ENCODE results near the gene CALCOCO1. TPM values are rescaled to one million over a fixed set of nuclear protein-coding genes. Genes with fewer than 3 reads are reported as not detected.

The CALCOCO1 gene
- total and polyA plus RNA-seq, 2 donors: 85.4 to 280 TPM

DNA sequence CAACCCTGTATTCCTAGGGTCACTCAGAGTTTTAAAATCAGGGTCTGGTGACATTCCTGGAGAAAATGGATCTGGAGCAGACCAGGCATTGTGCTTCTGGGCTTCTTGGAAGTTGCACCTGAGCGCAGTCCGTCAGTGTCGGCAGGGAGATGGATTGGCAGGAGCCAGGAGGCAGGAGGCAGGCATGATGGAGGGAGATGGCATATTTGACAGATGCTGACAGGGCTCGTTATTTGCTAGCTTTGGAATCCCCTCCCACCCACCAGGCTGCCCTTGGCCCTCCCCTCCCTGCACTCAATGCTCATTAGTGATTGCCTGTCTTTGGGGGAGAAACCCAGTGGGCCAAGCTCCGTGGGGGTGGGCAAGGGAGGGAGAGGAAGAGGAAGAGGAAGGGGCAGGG is 19.8 kb upstream of the CALCOCO1 start:
- H3K4me1 ChIP-seq (ENCODE audit: insufficient read depth): no peaks in the 10 kb centered on the region
- H3K36me3 ChIP-seq (ENCODE audit: insufficient read depth): no peaks in the 10 kb centered on the region
- no peak for DNase-seq (ENCODE audit: extremely low spot score)
- WGBS: 39% methylated on average over 5 of the region's 5 CpGs
- no peak overlapping the region for H3K27ac ChIP-seq (ENCODE audit: low read depth)
- H3K4me3 ChIP-seq (ENCODE audit: low read depth, low read length): no peak overlapping the region

DNA sequence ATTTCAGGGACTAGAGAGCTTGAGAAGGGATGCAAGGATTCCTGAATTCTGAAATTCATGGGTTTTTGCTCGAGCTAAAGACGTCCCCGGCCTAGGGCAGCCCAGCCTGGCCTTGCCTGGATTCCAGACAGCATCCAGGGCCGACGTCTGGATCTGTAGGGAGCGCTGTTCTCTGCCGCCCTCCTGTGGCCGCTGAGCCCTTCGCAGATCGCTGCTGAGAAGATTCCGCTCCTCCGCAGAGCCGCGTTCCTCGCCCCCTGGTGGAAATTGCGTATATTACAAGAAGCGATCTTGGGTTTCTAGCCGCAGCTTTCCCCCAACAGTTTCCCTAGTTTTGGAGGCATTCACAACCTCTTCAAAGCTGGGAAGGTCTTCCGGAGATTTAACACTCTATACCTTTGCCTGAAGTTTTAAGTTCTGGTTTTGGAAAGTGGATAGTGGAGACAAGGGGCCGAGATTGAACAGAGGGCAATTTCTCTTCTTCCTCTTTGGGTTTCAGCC is 19.4 kb upstream of the CALCOCO1 start:
- under 1% methylated on average over 20 of the region's 20 CpGs for WGBS
- Histone ChIP-seq H3K4me3 (ENCODE audit: low read depth, low read length) (no peak overlapping the region), H3K27ac (ENCODE audit: low read depth) (no peak overlapping the region), H3K4me1 (ENCODE audit: insufficient read depth) (no peaks in the 10 kb centered on the region), H3K36me3 (ENCODE audit: insufficient read depth) (no peaks in the 10 kb centered on the region)
- DNase-seq (ENCODE audit: extremely low spot score): peak; percentile 74

DNA sequence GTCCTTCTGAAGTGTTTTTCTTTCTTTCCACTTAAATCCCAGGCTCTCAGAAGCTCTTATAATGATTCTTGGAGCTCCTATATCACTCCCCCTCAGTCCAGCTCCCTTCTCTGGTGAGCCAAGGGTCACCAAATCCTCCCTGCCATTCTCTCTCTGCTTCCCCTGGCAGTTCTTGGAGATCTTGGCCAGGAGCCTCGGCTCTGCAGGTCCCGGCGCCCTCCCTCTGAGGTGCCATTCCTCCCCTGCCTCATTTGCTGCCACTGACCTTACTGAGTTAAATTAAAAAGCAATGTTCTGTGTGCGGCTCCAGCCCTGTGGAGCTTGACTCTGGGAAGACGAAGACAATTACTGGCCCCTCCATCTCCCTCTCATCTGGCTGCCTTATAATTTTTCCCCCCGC is 17.5 kb upstream of the CALCOCO1 start:
- no peaks in the 10 kb centered on the region for H3K4me1 ChIP-seq (ENCODE audit: insufficient read depth)
- DNase-seq (ENCODE audit: extremely low spot score): no peak
- no peak overlapping the region for H3K4me3 ChIP-seq (ENCODE audit: low read depth, low read length)
- H3K36me3 ChIP-seq (ENCODE audit: insufficient read depth): no peaks in the 10 kb centered on the region
- WGBS: 63% methylated on average over 6 of the region's 6 CpGs
- no peak overlapping the region for H3K27ac ChIP-seq (ENCODE audit: low read depth)

DNA sequence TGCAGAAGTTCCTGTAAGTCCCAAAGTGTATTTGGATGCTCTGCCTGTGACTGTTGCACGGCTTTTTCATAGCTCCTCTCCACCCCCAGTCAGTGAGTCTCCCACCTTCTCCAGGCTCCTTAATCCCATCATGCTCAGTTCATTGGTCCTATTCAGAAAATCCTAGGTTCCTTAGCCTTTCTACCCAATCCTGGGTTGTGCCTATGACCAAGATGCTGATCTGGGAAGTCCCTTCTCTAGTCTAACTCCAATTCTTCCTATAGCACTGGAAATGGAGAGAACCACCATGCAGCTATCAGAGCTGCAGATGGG is 16.8 kb upstream of the CALCOCO1 start:
- H3K36me3 ChIP-seq (ENCODE audit: insufficient read depth): no peaks in the 10 kb centered on the region
- 84% methylated on average over 1 of the region's 1 CpG for WGBS
- H3K4me1 ChIP-seq (ENCODE audit: insufficient read depth): no peaks in the 10 kb centered on the region
- H3K4me3 ChIP-seq (ENCODE audit: low read depth, low read length): no peak overlapping the region
- DNase-seq (ENCODE audit: extremely low spot score): no peak
- H3K27ac ChIP-seq (ENCODE audit: low read depth): no peak overlapping the region

DNA sequence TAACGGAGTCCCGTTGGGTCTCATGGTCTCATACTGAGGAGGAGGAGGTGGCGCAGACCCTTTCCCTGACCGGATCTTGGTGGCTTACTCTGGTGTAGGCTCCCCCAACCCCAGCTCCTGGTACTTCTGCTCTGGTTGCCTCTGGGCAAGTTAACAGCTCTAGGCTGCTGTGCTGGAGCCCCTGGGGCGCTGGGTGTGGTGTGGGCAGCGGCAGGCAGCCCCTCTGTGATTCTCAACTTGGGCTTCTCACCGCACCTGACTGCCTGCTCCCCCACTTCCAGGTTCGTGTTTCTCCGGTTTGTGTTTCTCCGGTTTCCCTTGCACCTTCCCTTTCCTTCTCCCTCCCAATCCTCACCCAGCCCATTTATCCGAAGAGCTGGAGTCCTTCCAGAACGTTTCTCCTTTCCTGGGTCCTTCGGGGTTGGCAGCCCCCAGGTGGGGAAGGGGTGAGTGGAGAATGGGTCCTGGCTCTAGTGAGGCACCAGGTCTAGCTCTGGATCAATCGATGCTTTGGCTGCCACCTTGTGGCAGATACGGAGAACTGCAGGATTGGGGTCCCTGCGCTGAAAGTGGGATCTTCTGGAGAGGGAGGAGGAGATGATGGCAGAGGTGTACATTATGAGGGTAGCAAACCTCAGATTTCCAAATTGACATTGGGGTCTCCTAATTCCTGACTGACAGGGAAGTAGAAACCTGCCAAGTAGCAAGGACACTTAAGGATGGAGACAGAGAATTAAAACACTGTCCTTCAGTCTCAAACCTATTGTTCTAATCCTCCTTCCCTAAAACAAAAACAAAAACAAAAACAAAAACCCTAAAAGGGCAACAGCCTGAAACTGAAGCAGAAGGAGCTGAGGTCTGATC is 16.2 kb upstream of the CALCOCO1 start:
- Histone ChIP-seq H3K4me1 (ENCODE audit: insufficient read depth) (no peaks in the 10 kb centered on the region), H3K27ac (ENCODE audit: low read depth) (no peak overlapping the region), H3K36me3 (ENCODE audit: insufficient read depth) (no peaks in the 10 kb centered on the region), H3K4me3 (ENCODE audit: low read depth, low read length) (no peak overlapping the region)
- 20% methylated on average over 16 of the region's 16 CpGs for WGBS
- DNase-seq (ENCODE audit: extremely low spot score): no peak

DNA sequence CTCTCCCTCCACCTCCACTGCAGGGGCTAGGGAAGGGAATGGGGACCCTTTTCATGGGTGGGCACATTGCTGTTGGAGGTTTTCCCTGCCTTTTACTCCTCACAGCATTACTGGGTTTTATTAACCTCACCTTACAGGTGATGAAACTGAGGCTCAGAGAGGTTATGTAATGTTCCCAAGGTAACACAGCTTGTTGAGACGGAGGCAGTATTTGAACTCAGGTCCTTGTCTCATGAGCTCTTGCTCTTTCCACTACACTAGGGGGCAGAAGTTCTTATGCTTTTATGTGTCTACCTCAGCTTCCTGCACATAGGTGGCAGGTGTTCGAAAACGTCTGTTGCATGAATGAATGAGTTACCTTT is 12.9 kb upstream of the CALCOCO1 start:
- Histone ChIP-seq H3K4me3 (ENCODE audit: low read depth, low read length) (no peak overlapping the region), H3K4me1 (ENCODE audit: insufficient read depth) (no peaks in the 10 kb centered on the region), H3K36me3 (ENCODE audit: insufficient read depth) (no peaks in the 10 kb centered on the region), H3K27ac (ENCODE audit: low read depth) (no peak overlapping the region)
- DNase-seq (ENCODE audit: extremely low spot score): no peak
- 75% methylated on average over 3 of the region's 3 CpGs for WGBS

DNA sequence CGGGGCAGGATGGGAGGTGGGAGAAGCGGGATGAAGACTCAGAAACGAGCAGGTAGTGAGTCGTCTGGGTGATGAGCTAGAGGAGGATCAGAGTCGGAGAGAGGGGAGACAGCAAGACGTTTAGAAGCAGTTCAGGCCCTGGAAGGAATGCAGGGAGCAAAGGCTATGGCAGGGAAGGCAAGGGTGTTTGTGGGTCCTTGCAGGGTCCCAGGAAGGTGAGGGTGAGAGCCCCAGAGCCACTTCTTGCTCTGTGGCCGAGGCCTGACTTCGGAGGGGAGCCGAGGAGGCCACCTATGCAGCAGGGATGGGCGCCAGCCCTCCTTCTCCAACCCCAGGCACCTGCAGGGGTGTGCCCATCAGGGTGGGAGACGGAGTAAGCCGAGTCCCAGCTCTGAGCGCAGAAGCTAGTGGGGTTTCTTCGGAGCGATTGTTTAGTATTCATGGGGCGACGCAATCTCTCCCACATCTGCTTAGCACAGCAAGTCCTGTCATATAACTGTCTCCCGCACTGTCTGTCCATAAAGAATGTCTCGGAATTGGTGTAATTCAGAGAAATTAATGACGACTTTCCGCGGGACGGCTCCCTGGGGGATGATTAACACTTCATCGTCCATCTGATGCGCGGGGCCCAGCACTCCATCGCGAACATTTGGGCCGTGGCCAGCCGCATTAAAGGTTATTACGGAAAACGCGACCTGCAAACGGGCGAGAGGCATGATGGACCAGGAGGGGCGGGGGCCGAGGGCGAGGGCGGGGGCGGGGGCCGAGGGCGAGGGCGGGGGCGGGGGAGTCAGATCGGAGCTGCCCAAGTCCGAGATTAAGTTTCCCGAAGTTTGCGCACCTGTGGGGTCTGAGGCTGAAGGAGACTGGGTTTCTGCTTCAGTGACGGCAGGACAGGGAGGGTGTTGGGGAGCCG is 12.2 kb upstream of the CALCOCO1 start:
- Histone ChIP-seq H3K36me3 (ENCODE audit: insufficient read depth) (no peaks in the 10 kb centered on the region), H3K4me3 (ENCODE audit: low read depth, low read length) (no peak overlapping the region), H3K27ac (ENCODE audit: low read depth) (no peak overlapping the region), H3K4me1 (ENCODE audit: insufficient read depth) (no peaks in the 10 kb centered on the region)
- 6% methylated on average over 50 of the region's 50 CpGs for WGBS
- DNase-seq (ENCODE audit: extremely low spot score): no peak

DNA sequence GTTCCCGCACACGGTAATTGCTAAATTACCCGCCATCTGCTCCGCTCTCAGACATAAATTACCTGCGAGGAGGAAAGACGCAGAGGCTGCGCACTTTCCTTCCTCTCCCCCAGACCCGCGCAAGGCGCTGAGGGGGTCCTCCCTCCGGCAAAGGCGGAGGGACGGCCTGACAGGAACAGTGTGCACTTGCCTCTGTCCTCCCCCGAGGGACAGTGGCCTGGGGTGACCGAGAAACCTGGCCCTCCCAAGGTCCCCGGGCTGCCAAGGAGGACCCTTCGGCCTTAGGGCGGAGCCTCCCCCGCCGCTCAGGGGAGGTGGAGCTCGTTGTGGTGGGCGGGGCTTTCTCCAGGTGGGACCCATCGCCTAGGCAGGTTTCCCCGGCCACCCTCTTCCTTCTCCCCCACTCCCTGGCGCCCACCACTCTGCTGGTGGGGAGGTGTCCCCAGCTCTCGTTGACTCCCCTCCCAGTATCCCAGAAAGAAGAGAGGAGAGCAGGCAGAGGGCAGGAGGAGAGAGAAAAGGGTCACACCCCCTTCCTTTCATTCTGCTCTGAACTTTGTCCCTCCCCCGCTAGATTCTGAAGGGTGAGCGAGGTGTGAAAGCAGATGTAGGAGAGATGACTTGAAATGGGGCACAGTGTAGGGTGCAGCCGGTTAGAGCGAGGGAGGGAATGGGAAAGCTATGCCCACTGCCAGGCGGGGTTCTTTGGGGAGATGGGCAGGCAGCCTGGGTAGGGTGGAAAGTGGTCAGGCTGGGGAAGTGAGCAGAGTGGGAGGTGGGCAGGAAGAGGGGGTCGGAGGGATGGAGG is 11.4 kb upstream of the CALCOCO1 start:
- Histone ChIP-seq H3K27ac (ENCODE audit: low read depth) (no peak overlapping the region), H3K4me1 (ENCODE audit: insufficient read depth) (no peaks in the 10 kb centered on the region), H3K4me3 (ENCODE audit: low read depth, low read length) (no peak overlapping the region), H3K36me3 (ENCODE audit: insufficient read depth) (no peaks in the 10 kb centered on the region)
- 11% methylated on average over 32 of the region's 32 CpGs for WGBS
- DNase-seq (ENCODE audit: extremely low spot score): no peak

DNA sequence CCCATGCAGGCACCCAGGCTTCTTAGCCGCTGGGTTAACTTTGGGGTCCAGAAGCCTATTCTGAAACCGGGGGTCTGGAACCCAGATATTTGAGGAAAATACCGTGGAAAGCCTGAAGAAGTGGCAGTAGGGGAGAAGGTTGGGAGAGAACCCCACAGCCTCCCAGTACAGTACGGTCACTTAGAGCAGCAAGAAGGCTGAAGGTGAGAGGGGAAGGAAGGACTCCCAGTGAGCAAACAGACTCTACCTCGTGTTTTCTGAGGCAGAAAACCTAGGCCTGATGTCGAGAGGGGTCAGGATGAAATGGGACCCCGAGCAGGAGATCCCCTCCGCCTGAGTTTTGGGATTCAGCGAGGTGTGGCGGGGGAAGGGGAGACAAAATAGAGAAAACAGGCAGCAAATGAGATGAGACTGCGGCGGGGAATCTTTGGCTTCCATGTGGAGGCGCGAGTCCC is 10.7 kb upstream of the CALCOCO1 start:
- no peaks in the 10 kb centered on the region for H3K36me3 ChIP-seq (ENCODE audit: insufficient read depth)
- DNase-seq (ENCODE audit: extremely low spot score): no peak
- WGBS: 43% methylated on average over 14 of the region's 14 CpGs
- no peaks in the 10 kb centered on the region for H3K4me1 ChIP-seq (ENCODE audit: insufficient read depth)
- no peak overlapping the region for H3K27ac ChIP-seq (ENCODE audit: low read depth)
- no peak overlapping the region for H3K4me3 ChIP-seq (ENCODE audit: low read depth, low read length)

DNA sequence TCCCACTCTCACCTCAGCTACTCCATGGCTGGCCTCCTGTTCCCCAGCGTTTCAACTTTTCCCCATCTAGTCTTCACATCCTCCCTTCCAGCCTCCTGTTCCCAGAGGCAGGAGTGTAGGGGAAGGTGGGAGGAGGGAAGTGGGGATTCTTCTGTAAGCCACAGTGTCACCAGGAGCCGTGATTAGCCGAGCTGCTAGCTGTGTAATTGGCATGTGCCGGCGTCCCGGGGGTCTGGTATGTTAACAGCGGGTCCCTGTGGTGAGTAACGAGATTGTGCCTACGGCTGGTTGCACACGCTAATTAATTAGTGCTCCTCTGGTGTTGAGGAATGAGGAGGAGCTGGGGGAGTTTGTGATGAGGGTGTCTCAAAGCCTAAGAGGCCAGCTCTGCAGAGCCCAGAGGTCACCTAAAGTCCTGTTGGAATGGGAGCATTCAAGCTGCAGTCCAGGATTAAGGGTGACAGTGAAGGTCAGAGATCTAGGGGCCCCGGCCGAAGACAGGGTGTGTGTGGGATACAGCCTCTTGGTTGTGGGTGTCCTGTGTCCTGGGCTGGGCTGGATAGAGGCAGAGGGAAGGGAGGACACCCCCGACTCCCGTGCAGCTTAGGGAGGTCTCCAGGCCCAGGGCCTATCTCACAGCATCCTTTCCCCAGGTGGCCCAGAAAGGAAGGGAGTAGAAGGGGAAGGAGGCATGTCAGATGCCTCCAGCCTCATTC is 10.0 kb upstream of the CALCOCO1 start:
- H3K4me3 ChIP-seq (ENCODE audit: low read depth, low read length): no peak overlapping the region
- WGBS: 68% methylated on average over 14 of the region's 14 CpGs
- DNase-seq (ENCODE audit: extremely low spot score): no peak
- no peak overlapping the region for H3K27ac ChIP-seq (ENCODE audit: low read depth)
- H3K36me3 ChIP-seq (ENCODE audit: insufficient read depth): no peaks in the 10 kb centered on the region
- no peaks in the 10 kb centered on the region for H3K4me1 ChIP-seq (ENCODE audit: insufficient read depth)

DNA sequence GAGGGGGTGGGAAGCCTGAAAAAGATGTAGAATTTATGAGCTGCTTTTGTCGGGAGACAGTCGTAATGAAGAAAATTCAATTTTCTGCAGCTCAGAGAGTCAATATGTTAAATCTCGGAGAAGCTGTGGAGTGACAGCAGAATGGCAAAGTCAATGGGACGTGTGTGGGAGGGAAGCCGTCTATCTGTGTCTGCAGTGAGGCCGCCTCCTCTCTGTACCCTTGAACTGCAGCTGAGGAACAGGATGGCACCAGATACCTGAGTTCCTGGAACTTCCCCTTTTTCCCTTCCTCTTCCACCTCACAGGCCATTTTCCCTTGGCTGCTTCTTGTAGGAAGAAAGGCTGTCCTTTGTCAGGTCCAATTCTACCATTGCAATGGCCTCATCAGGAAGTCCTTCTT is 9.3 kb upstream of the CALCOCO1 start:
- WGBS: 86% methylated on average over 6 of the region's 6 CpGs
- no peaks in the 10 kb centered on the region for H3K4me1 ChIP-seq (ENCODE audit: insufficient read depth)
- H3K4me3 ChIP-seq (ENCODE audit: low read depth, low read length): no peak overlapping the region
- H3K36me3 ChIP-seq (ENCODE audit: insufficient read depth): no peaks in the 10 kb centered on the region
- DNase-seq (ENCODE audit: extremely low spot score): no peak
- H3K27ac ChIP-seq (ENCODE audit: low read depth): no peak overlapping the region

DNA sequence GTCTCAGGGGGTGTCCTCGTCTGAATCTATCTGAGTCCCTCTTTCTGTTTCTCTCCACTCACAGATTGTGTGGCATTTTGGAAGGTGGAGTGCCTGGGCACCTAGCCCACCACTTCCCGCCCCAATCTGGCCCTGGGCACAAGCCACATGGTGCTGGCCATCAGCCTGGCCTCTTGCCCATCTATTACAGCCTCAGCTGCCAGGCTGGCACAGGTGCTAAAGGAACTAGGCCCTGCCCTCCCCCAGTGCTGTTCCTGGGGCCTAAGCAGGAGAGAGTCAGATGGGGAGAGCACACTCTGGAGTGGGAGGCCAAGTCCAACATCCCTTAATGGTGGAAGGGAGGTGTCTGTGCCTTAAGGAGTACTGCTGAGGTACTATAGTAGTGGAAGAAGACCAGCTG is 8.3 kb upstream of the CALCOCO1 start:
- Histone ChIP-seq H3K4me3 (ENCODE audit: low read depth, low read length) (no peak overlapping the region), H3K4me1 (ENCODE audit: insufficient read depth) (no peaks in the 10 kb centered on the region), H3K27ac (ENCODE audit: low read depth) (no peak overlapping the region), H3K36me3 (ENCODE audit: insufficient read depth) (no peaks in the 10 kb centered on the region)
- 59% methylated on average over 2 of the region's 2 CpGs for WGBS
- no peak for DNase-seq (ENCODE audit: extremely low spot score)

DNA sequence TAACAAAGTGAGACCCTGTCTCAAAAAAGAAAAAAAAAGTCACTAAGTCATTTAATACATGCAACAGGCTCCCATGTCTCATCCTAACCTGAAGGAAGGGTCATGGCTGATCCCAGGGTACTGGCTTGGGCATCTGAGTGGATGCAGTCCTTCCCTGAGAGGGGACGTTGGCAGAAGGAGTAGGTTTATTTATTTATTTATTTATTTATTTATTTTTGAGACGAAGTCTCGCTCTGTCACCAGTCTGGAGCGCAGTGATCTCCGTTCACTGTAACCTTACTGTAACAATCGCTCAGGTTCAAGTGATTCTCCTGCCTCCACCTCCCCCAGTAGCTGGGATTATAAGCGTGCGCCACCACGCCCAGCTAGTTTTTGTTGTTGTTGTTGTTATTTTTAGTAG is 7.2 kb upstream of the CALCOCO1 start:
- Histone ChIP-seq H3K36me3 (ENCODE audit: insufficient read depth) (no peaks in the 10 kb centered on the region), H3K27ac (ENCODE audit: low read depth) (no peak overlapping the region), H3K4me3 (ENCODE audit: low read depth, low read length) (no peak overlapping the region), H3K4me1 (ENCODE audit: insufficient read depth) (no peaks in the 10 kb centered on the region)
- DNase-seq (ENCODE audit: extremely low spot score): no peak
- 89% methylated on average over 9 of the region's 9 CpGs for WGBS

All from urinary bladder (tissue), 4 donors.